HG03139 (cell line): ENCODE data around the gene TNRC18.

Experiments used
- ATAC-seq: cut with Tn5 transposase; IDR thresholded peaks from one replicate; pipeline ENCODE4 v1.9.1; 2021; ENCODE audit not compliant: unreplicated experiment

Gene TNRC18

DNA sequence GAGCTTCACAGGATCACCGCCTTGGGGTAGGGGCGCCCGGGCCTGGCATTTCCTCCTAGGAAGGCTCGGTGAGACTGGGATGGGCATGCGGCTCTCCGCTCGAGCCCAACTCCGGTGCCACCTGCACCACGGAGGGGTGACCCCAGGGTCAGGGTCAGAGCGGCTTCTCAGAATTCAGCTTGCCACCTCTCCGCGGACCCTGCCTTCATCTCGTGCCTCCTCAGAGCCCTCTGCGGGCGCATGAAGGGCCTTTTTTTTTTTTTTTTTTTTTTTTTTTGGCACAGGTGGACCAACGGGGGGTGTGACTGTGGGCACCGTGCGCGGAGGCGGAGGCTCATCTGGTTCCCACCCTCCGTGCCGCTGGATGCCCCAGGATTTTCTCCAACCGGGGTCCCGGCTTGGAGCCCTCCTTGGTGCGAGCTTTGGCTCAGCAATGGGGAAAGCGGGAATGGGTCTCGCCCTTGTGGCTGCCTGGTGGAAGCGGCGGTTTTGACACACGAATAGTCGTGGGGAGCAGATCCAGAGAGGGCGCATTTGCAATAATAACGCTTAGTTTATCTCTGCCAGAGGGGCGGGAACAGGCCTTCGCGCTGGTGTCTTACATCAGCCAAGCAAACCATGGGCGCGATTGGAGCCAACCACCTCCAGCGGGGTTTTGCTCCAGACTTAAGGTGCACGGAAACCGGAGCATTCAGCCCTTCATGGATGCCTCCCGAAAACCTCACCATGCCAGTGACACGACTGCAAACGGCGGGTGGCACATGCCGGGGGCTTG lies 5.0 kb upstream of the TNRC18 start:
- ATAC-seq: no peak

- ATAC-seq: no peak
Measured at GRCh38 chr7:5426226-5426475, 2.5 kb upstream of the TNRC18 start.

- ATAC-seq: no peak
Measured at GRCh38 chr7:5425507-5426225, 2.0 kb upstream of the TNRC18 start.

DNA sequence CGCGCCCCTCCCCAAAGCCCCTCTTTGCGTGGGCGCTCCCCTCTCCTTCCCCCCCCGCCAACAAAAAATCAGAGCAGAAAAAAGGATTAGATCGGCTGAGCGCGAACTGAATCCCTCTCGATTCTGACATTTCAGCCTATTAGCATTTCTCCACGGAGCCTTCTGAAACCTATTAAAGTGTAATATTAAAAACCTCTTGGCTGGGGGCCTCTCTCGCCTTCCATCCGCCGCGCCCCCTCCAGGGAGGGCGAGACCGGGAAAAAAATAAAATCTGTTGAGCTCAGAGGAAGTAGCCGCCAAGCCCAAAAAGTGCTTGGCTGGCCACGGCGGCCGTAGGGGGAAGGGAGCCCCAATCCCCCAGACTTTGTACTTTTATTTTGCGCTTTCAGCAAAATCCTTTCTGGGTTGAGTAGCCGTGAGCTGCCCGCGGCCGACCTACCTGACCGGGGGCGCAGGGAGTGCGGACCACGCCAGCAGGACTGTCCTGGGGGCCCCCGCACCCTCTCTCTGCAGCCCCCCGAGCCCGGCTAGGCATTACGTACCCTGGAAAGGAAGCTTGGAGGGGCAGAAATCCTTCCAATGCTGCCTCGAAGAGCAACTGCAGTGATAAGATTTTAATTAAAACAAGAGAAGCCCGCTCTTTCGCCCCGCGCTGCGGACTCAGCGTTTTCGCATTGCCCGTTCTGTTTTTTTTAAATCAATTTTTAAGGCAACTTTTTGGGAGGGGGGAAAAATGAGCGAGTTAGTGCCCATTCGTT lies 1.3 kb upstream of the TNRC18 start:
- no peak for ATAC-seq

- ATAC-seq: no peak
Measured at GRCh38 chr7:5423976-5424748, 528 bp upstream of the TNRC18 start.

- ATAC-seq: no peak
Measured at GRCh38 chr7:5422396-5423305, 983 bp downstream of the TNRC18 start.

GRCh38 chr7:5421714-5422395 lies 1.8 kb downstream of the TNRC18 start:
- ATAC-seq: no peak

GRCh38 chr7:5420881-5421713 lies 2.5 kb downstream of the TNRC18 start:
- ATAC-seq: no peak

GRCh38 chr7:5420067-5420880 lies 3.4 kb downstream of the TNRC18 start:
- no peak for ATAC-seq

DNA sequence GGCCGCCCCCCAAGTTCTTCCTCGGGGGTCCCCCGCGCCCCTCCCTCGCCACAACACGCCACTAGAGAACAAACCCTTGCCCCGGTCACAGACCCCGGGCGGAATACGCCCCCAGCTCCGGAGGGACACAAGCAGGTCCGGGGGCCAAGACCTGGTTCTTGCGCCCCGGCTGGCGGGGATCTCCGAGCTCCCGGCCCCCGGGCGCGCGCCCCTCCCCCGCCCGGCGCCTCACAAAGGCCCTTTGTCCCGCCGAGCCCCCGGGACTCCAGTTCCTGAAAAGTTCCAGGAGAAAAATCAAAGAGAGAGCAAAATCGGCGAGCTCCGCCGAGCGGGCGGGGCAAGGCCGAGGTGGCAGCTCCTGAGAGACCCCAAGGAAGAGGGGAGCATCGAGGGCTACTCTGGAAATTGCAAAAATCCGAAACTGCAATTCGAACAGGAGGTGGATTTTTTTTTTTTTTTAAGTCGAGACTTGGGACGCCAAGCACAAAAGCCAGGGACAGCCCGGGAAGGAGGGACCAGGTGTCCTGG lies 4.0 kb downstream of the TNRC18 start:
- ATAC-seq: no peak

- no peak for ATAC-seq
Measured at GRCh38 chr7:5418285-5418582, 5.4 kb downstream of the TNRC18 start.

GRCh38 chr7:5417106-5418071 lies 6.2 kb downstream of the TNRC18 start:
- ATAC-seq: no peak

DNA sequence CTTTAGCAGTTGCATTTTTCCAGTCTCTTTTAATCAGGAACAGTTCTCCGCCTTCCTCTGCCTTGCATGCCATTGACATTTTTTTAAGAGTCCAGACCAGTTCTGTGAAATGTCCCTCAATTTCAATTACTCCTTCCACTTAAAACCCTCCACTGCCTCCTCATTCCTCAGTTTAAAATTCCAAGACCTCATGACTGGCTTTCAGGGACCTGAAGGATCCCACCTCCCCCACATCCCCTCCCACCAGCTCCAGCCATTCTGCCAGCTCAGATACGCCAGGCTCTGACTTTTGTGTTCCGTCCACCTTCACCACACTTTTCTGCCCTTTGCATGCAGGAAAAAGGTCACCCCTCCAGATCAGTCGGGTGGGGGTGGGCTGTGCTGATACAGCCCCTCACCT lies 8.7 kb downstream of the TNRC18 start:
- ATAC-seq: no peak

DNA sequence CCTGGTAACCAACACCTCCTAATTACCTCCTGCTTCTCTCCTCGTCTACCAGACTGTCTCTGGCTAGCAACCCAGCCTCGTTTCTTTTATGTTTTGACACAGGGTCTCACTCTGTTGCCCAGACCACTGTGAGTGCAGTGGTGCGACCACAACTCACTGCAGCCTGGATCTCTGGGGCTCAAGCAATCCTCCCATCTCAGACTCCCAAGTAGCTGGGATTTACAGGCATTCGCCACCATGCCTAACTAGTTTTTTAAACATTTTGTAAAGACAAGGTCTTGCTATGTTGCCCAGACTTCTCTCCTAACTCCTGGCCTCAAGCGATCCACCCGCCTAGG lies 10.2 kb downstream of the TNRC18 start:
- no peak for ATAC-seq

DNA sequence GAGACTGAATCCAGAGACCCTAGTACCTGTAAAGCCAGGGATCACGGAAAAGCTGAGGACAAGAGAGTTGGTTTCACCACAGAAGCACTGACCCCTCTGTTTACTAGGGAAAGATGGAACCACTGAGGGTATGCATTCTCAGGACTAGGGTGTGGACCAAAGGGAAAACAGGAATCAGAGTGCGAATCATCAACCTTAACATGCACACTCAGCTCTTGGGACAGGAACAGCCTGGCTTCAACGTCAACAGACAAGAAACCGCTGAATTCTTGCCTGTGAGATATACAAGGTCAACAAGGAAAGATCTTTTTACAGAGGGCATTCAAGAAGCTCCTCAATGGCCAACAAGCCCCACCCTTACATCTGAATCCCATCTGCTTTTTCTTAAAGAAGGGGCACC lies 14.9 kb downstream of the TNRC18 start:
- no peak for ATAC-seq

DNA sequence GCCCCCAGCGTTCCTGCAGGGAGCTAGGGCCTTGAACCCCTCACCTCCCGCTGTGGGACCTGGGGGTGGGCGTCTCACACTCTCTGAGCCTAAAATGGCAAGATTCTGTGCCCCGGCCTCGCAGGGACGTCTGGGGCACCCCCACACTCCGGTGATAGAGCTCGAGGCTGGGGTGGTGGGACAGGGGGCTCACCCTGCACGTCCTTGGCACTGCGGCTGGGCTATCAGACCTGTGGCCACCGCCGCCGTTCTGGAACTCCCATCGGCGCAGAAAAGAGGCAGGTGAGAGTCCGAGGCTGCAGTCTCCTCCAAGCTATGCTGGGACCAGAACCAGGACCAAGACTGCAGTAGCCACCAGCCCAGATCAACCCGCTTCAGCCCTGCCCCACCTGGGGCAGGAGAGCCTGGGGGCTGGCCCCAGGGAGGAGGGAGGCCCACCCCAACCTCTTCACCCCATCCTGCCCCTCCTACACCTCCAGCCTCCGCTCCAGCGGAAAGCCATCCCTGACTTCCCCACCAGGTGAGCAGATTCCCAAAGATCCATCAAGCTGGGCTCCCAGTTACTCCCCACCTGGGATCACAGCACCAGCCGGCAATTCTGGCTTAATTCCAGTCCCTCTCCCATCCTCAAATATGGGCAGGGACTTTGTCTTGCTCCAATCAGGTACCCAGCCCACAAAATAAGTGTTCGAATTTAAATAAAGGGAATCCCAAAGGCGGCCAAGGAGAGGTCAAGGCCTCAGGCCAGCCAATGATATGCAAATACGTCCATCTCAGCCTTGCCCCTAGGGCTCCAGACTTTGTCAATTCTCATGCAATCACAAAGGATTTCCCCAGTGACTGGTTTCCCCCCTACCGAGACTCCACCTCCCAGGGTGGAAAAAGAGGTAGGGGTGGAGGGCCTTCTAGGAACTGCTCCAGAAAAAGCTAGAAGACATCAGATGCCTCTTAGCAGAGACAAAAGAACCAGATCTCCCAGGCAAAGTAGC lies 16.4 kb downstream of the TNRC18 start:
- no peak for ATAC-seq
